Karpas-422 (cell line): ENCODE data around the gene SCYGR8. TPM values are rescaled to one million over a fixed set of nuclear protein-coding genes. Genes with fewer than 3 reads are reported as not detected.
"Not testable (repeated sequence)": the region's sequence is repeated elsewhere in the genome, so short reads cannot be mapped to it uniquely, and the experiment has no call there.

Source experiments
- DNase-seq: peaks from one replicate; pipeline ENCODE4 v3.0.0-alpha.2; 2015
- H2AFZ ChIP-seq: fragments of 200-600 bp; sonication (generic); 2 replicates; pipeline ENCODE4 v1.6.1; 2014; ENCODE audit warnings: antibody characterized with exemption, low read length, mixed read lengths
- H3K27ac ChIP-seq: fragments of 200-600 bp; sonication (generic); 2 replicates; pipeline ENCODE4 v1.5.1; 2014; ENCODE audit warnings: mild to moderate bottlenecking, low read length, moderate library complexity
- H3K27me3 ChIP-seq: fragments of 200-600 bp; sonication (generic); 2 replicates; pipeline ENCODE4 v1.6.1; 2014; ENCODE audit warnings: low read length, mixed read lengths
- H3K36me3 ChIP-seq: fragments of 200-600 bp; sonication (generic); 2 replicates; pipeline ENCODE4 v1.6.1; 2014; ENCODE audit warnings: low read length, mixed read lengths; ENCODE audit not compliant: insufficient read depth
- H3K4me1 ChIP-seq: fragments of 200-600 bp; sonication (generic); 2 replicates; pipeline ENCODE4 v1.6.1; 2014; ENCODE audit warnings: mild to moderate bottlenecking, low read length, mixed read lengths
- H3K4me2 ChIP-seq: fragments of 200-600 bp; sonication (generic); 2 replicates; pipeline ENCODE4 v1.6.1; 2014; ENCODE audit warnings: low read length, low read depth, mild to moderate bottlenecking; ENCODE audit not compliant: poor library complexity, severe bottlenecking
- H3K4me3 ChIP-seq: fragments of 200-600 bp; sonication (generic); 2 replicates; pipeline ENCODE4 v1.5.1; 2014; ENCODE audit warnings: mild to moderate bottlenecking, antibody characterized with exemption, low read length, mixed read lengths
- H3K79me2 ChIP-seq: fragments of 200-600 bp; sonication (generic); 2 replicates; pipeline ENCODE4 v1.6.1; 2014; ENCODE audit warnings: mild to moderate bottlenecking, low read length, mixed read lengths
- H3K9ac ChIP-seq: fragments of 200-600 bp; sonication (generic); 2 replicates; pipeline ENCODE4 v1.6.0; 2014; ENCODE audit warnings: low read length
- H3K9me2 ChIP-seq: fragments of 200-600 bp; sonication (generic), shearing (Covaris generic); replicated peaks from 2 replicates; pipeline ENCODE4 v1.6.0; 2014; ENCODE audit warnings: mild to moderate bottlenecking, low read length, moderate library complexity; ENCODE audit not compliant: insufficient read depth
- H3K9me3 ChIP-seq: fragments of 300-700, 200-600 bp; sonication (generic); 2 replicates; pipeline ENCODE4 v1.6.1; 2014; ENCODE audit warnings: low read length, mixed read lengths
- H4K20me1 ChIP-seq: fragments of 200-600 bp; sonication (generic); 2 replicates; pipeline ENCODE4 v1.6.1; 2014; ENCODE audit warnings: mild to moderate bottlenecking, antibody characterized with exemption, low read length, low read depth; ENCODE audit not compliant: insufficient read depth
- total RNA-seq: library from RNA; depleted of rRNA; stranded (reverse); fragments of >200 nt; shearing (Covaris generic); gene quantifications from 2 replicates; pipeline ENCODE4 v1.2.3, GENCODE V29; 2014; ENCODE audit warnings: low replicate concordance

Gene SCYGR8
- total RNA-seq, 1 experiment from 2014 or later, result not detected

- no peak for DNase-seq
- no peak overlapping the region for H3K27ac ChIP-seq
Measured at GRCh38 chr2:227739351-227739750, 6.3 kb upstream of the SCYGR8 start.

GRCh38 chr2:227740705-227741104 is 5.0 kb upstream of the SCYGR8 start:
- H3K9me2 ChIP-seq, H3K27ac ChIP-seq, H3K4me3 ChIP-seq, H3K27me3 ChIP-seq, H3K4me1 ChIP-seq, H3K9me3 ChIP-seq, H3K36me3 ChIP-seq, H2AFZ ChIP-seq, H3K79me2 ChIP-seq, H3K9ac ChIP-seq, H3K4me2 ChIP-seq, H4K20me1 ChIP-seq: not testable (repeated sequence)
- DNase-seq, result peak; percentile 71

More at GRCh38 chr2:227739351-227739750, 6.3 kb upstream of the SCYGR8 start:
- Histone ChIP-seq H3K4me1 (no peaks in the 10 kb centered on the region), H3K36me3 (no peaks in the 10 kb centered on the region), H3K9me2 (no peaks in the 10 kb centered on the region), H3K79me2 (no peaks in the 10 kb centered on the region), H2AFZ (no peak overlapping the region), H4K20me1 (no peaks in the 10 kb centered on the region), H3K9me3 (no peaks in the 10 kb centered on the region), H3K4me3 (no peak overlapping the region), H3K4me2 (no peak overlapping the region), H3K27me3 (no peaks in the 10 kb centered on the region), H3K9ac (no peak overlapping the region)

- no peak overlapping the region for H2AFZ ChIP-seq
- H3K36me3 ChIP-seq, result no peaks in the 10 kb centered on the region
- no peaks in the 10 kb centered on the region for H3K27me3 ChIP-seq
- no peaks in the 10 kb centered on the region for H4K20me1 ChIP-seq
- DNase-seq, result peak; percentile 53
- H3K79me2 ChIP-seq, result no peaks in the 10 kb centered on the region
- H3K9me2 ChIP-seq, result no peaks in the 10 kb centered on the region
- no peaks in the 10 kb centered on the region for H3K9me3 ChIP-seq
- H3K27ac ChIP-seq, result no peak overlapping the region
- H3K9ac ChIP-seq, result no peak overlapping the region
- no peaks in the 10 kb centered on the region for H3K4me1 ChIP-seq
- H3K4me2 ChIP-seq, result no peak overlapping the region
- no peak overlapping the region for H3K4me3 ChIP-seq
Measured at GRCh38 chr2:227748079-227748478, 2.4 kb downstream of the SCYGR8 start.

- not testable (repeated sequence) for H3K9me3 ChIP-seq, H3K27ac ChIP-seq, H3K9ac ChIP-seq, H3K9me2 ChIP-seq, H3K36me3 ChIP-seq, H3K4me1 ChIP-seq, H3K4me3 ChIP-seq, H3K4me2 ChIP-seq, H4K20me1 ChIP-seq, H2AFZ ChIP-seq, H3K27me3 ChIP-seq, DNase-seq, H3K79me2 ChIP-seq
Measured at GRCh38 chr2:227756261-227756660, 10.6 kb downstream of the SCYGR8 start.

GRCh38 chr2:227759411-227760118 is 13.9 kb downstream of the SCYGR8 start:
- no peaks in the 10 kb centered on the region for H3K27me3 ChIP-seq
- H3K9me3 ChIP-seq, result no peaks in the 10 kb centered on the region
- H3K4me3 ChIP-seq, result no peak overlapping the region
- no peak overlapping the region for H3K4me2 ChIP-seq
- no peak overlapping the region for H2AFZ ChIP-seq
- H3K79me2 ChIP-seq, result no peaks in the 10 kb centered on the region
- H4K20me1 ChIP-seq, result no peaks in the 10 kb centered on the region
- no peak overlapping the region for H3K9ac ChIP-seq
- no peak overlapping the region for H3K27ac ChIP-seq
- H3K9me2 ChIP-seq, result no peaks in the 10 kb centered on the region
- H3K36me3 ChIP-seq, result no peaks in the 10 kb centered on the region
- no peak for DNase-seq
- H3K4me1 ChIP-seq, result no peaks in the 10 kb centered on the region

- no peaks in the 10 kb centered on the region for H3K79me2 ChIP-seq
- no peaks in the 10 kb centered on the region for H4K20me1 ChIP-seq
- no peak overlapping the region for H3K4me3 ChIP-seq
- H3K9me2 ChIP-seq, result no peaks in the 10 kb centered on the region
- no peak overlapping the region for H2AFZ ChIP-seq
- no peaks in the 10 kb centered on the region for H3K27me3 ChIP-seq
- no peak overlapping the region for H3K27ac ChIP-seq
- no peaks in the 10 kb centered on the region for H3K4me1 ChIP-seq
- no peak overlapping the region for H3K4me2 ChIP-seq
- H3K9ac ChIP-seq, result no peak overlapping the region
- H3K36me3 ChIP-seq, result no peaks in the 10 kb centered on the region
- DNase-seq, result no peak
- no peaks in the 10 kb centered on the region for H3K9me3 ChIP-seq
Measured at GRCh38 chr2:227761740-227762476, 16.2 kb downstream of the SCYGR8 start.

- no peak overlapping the region for H3K27ac ChIP-seq
Measured at GRCh38 chr2:227765788-227766372, 20.2 kb downstream of the SCYGR8 start.

GRCh38 chr2:227766373-227766883 is 20.7 kb downstream of the SCYGR8 start:
- H3K27ac ChIP-seq, result no peak overlapping the region
- no peaks in the 10 kb centered on the region for H3K79me2 ChIP-seq
- no peak overlapping the region for H3K9ac ChIP-seq
- H3K4me3 ChIP-seq, result no peak overlapping the region
- H4K20me1 ChIP-seq, result no peaks in the 10 kb centered on the region
- peak; percentile 82 for DNase-seq
- H3K36me3 ChIP-seq, result no peaks in the 10 kb centered on the region
- no peak overlapping the region for H3K4me2 ChIP-seq
- no peaks in the 10 kb centered on the region for H3K27me3 ChIP-seq
- H3K4me1 ChIP-seq, result no peaks in the 10 kb centered on the region
- no peak overlapping the region for H2AFZ ChIP-seq
- no peaks in the 10 kb centered on the region for H3K9me2 ChIP-seq
- H3K9me3 ChIP-seq, result no peaks in the 10 kb centered on the region

More at GRCh38 chr2:227765788-227766372, 20.2 kb downstream of the SCYGR8 start:
- Histone ChIP-seq H3K4me2 (no peak overlapping the region), H3K36me3 (no peaks in the 10 kb centered on the region), H4K20me1 (no peaks in the 10 kb centered on the region), H2AFZ (no peak overlapping the region), H3K4me1 (no peaks in the 10 kb centered on the region), H3K27me3 (no peaks in the 10 kb centered on the region), H3K79me2 (no peaks in the 10 kb centered on the region), H3K9ac (no peak overlapping the region), H3K4me3 (no peak overlapping the region), H3K9me3 (no peaks in the 10 kb centered on the region), H3K9me2 (no peaks in the 10 kb centered on the region)
- DNase-seq, result no peak
